GM10266 (cell line): ENCODE results near the gene ADAMTS5.

ENCODE experiments used
- DNase-seq: peaks from one replicate; pipeline ENCODE4 v3.0.0; 2012; ENCODE audit errors: extremely low spot score
- TF ChIP-seq, protein P1 (sequence below): IDR thresholded peaks from 2 replicates; pipeline ENCODE4 v1.5.1; 2012; ENCODE audit warnings: mild to moderate bottlenecking, low read depth; ENCODE audit not compliant: control insufficient read depth, insufficient read depth; ENCODE audit errors: missing control alignments

Gene ADAMTS5

DNA sequence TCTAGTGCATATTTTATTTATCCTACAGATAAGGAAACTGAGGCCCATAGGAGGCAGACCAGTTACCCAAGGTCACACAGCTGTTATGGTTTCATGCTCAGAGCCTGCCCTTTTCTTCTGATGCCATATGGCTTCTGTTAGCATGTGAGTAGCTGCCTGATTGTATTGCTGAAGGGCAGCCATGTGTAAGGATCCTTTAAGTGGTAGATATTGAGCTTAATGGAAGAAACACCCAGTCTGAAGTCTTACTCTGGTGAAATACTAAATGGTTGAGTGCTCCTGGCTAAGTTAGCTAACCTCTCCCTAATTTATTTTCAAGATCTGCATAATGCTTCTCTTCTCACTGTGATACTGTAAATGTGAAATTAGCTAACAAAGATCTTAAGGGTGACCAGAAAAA lies 30.9 kb downstream of the ADAMTS5 start:
- DNase-seq, result no peak
- TF ChIP-seq, protein P1, sequence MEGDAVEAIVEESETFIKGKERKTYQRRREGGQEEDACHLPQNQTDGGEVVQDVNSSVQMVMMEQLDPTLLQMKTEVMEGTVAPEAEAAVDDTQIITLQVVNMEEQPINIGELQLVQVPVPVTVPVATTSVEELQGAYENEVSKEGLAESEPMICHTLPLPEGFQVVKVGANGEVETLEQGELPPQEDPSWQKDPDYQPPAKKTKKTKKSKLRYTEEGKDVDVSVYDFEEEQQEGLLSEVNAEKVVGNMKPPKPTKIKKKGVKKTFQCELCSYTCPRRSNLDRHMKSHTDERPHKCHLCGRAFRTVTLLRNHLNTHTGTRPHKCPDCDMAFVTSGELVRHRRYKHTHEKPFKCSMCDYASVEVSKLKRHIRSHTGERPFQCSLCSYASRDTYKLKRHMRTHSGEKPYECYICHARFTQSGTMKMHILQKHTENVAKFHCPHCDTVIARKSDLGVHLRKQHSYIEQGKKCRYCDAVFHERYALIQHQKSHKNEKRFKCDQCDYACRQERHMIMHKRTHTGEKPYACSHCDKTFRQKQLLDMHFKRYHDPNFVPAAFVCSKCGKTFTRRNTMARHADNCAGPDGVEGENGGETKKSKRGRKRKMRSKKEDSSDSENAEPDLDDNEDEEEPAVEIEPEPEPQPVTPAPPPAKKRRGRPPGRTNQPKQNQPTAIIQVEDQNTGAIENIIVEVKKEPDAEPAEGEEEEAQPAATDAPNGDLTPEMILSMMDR, result no peak

DNA sequence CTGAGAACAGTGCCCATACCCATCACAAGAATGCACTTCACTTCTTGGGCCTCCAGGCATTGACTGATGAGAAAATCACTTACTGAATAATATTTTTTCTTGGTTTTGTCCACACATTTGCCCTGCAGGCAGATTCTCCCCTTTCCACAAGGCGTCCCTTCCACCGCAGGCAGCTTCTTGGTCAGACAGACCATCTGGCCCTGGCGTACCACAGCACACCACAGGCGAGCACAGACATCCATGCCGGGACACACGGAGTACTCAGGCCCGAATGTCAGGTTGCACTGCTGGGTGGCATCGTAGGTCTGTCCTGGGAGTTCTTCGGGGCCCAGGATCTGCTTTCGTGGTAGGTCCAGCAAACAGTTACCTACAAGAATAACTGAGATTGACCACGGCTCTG lies 32.5 kb downstream of the ADAMTS5 start:
- DNase-seq, result no peak
- TF ChIP-seq, protein P1, result no peak

DNA sequence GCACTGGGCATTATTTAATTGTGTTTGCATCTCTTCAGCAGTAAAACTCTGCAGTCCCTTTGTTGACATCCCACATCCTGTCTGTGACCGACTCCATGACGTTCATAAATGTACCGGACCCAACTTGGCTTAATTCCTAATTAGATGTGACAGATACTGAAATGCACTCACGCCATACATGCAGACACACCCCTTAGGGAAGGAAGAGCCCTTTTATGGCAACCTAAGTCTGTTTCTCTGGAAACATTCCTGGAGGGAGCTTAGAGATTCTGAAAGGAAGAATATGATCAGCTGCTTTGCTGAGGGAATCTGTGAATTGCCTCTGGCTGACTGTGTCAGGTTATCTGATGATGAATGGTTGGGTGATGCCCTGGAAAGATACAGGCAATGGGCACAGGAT lies 33.4 kb downstream of the ADAMTS5 start:
- no peak for DNase-seq
- TF ChIP-seq, protein P1, result no peak

DNA sequence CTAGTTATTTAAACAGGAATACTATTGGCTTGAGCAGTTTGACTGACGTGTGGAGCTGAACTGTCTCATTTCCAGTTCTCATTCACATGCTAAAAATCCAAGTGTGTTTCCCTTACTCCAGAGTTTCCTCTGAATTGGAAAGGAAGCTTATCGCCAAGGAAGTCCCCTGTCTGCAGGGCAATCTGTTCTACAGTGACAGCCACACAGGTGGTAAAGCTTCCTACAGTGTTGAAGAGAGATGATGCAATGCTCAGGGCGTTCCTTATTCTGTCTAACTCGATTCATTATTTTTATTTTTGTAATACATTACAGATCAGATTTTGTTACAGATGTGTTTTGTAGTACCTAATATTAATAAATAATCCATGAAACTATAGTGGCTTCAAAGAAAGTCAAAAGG lies 41.3 kb downstream of the ADAMTS5 start:
- TF ChIP-seq, protein P1, result no peak
- DNase-seq, result no peak

DNA sequence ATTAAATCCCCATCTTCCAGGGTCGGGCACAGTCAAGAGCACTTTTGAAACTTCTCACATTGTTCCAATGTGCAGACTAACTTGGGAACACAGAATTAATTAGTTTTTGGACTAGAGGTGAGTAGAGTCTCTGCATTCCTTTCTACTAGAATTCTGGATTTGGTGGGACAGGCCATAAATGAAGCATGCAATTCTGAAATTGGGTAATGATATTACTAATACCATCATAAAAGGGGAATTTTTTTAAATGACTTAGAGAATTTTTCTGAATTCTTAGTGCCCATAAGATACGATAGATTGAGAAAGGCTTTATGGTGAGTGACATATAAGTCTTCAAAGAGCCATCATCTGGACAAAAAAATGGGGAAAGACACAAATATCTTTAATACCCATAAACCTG lies 41.8 kb downstream of the ADAMTS5 start:
- DNase-seq, result no peak
- TF ChIP-seq, protein P1, result no peak

DNA sequence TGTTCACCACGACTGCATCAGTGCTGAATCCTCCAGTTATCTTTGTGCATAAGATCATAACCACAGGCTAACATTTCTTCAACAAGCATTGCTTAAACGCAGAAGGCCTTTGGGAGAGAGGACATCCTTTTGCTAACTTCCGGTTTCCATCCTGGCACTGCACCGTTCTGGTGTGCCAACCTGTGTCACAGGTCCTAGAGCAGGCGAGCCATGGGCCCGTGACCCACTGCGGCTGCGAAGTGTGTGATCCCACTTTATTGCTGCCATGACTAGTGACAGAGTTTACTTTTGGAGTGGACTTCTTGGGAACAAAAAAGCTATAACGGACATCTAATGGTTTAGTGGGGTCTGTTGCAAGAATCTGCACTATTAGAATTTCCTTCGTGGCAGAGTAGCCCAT lies 42.9 kb downstream of the ADAMTS5 start:
- no peak for DNase-seq

DNA sequence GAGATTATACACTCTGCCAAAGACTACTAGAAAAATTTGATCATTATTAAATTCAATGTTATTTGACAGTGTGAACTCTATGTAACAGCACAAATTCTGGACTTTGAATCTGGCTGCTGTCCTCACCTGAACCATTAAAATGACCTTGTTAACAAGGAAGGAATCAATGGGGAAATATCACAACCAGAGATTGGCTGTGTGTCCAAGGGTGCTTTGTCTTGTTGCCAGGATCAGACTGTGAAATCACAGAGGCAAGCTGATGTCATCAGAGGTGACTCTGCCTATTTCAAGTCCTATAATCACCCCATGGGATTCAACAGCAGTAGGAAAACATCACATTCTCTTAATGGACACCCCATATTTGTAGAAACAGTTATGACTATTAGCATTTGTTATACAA lies 46.8 kb downstream of the ADAMTS5 start:
- DNase-seq, result no peak

More for the DNA sequence above, 42.9 kb downstream of the ADAMTS5 start:
- TF ChIP-seq, protein P1, result no peak

More for the DNA sequence above, 46.8 kb downstream of the ADAMTS5 start:
- TF ChIP-seq, protein P1, result no peak
